ENCODE measurements around the gene ELFN2.

The ELFN2 gene

DNA sequence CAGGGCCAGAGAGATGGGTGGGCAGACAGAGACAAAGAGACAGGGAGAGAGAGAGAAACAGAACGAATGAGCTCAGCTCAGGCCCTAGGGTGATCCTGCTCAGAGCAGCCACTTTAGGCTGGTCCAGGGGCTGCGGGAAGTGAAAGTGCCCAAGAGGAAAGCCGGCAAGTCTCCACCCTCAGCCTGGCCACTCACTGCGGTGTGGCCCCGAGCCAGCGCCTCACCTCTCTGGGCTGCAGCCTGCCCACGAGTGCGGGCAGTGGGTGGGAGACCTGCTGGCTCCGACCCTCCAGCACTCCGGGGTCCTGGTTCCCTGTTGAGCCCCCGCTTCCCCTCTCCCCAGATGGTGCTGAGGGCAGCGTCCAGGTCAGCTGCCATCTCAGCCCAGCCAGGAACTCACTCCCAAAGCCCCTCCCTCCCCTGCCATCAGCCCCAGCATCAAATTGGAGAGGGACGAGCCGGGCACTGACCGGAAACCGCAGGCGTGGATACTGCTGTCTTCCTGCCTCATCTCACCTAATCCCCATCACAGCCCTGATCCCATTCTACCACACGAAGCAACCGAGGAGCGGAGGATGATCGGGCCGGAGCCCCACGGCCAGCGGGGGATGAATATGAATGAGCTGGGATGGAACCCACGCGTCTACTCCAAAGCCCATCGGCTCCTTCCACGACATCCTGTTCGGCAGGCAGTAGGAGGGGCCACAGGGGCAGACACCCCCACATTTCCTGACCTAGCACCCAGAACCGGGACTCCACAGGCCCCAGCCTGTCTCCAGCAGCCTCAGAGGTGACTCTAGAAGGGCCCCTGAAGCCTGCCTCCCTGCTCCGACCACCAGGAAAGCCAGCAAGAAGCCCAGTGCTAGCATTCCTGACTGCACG, 16.9 kb downstream of the ELFN2 start:
- TF ChIP-seq, protein P1, sequence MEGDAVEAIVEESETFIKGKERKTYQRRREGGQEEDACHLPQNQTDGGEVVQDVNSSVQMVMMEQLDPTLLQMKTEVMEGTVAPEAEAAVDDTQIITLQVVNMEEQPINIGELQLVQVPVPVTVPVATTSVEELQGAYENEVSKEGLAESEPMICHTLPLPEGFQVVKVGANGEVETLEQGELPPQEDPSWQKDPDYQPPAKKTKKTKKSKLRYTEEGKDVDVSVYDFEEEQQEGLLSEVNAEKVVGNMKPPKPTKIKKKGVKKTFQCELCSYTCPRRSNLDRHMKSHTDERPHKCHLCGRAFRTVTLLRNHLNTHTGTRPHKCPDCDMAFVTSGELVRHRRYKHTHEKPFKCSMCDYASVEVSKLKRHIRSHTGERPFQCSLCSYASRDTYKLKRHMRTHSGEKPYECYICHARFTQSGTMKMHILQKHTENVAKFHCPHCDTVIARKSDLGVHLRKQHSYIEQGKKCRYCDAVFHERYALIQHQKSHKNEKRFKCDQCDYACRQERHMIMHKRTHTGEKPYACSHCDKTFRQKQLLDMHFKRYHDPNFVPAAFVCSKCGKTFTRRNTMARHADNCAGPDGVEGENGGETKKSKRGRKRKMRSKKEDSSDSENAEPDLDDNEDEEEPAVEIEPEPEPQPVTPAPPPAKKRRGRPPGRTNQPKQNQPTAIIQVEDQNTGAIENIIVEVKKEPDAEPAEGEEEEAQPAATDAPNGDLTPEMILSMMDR (conservative IDR thresholded peaks at IDR 0.05; ENCODE audit: low read depth, low read length) = no peak
- no peak overlapping the region for H3K4me3 ChIP-seq (ENCODE audit: low read length)
- DNase-seq (ENCODE audit: low read depth) = no peak

DNA sequence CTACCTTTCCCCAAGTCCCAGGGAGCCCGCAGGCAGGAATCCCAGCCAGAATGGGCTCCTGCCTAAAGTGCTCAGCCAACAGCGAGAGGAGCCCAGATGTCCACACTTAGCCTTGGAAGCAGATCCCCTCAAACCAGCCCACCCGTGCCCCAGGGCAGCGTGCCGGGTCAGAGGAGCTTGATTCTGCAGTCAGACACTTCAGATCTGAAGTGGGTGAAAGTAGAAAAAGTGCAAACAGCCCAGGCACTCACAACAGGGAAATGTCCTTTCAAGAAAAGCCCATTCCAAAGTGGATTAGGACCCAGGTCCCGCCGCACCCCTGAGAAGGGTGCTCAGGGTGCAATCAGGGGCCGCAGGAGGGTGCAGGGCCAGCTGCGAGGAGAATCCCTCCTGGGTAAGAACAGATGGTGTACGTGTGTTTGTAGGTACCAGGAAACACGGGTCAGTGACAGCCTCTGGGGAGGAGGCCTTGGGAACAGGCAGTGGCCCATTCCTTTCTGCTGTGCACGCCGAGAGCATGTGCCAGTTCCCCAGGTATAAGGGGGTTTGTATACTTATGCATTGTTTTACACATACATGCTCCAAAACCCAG, 17.7 kb downstream of the ELFN2 start:
- no peak for DNase-seq (ENCODE audit: low read depth)
- no peak overlapping the region for H3K4me3 ChIP-seq (ENCODE audit: low read length)
- TF ChIP-seq, protein P1 (conservative IDR thresholded peaks at IDR 0.05; ENCODE audit: low read depth, low read length) = no peak

DNA sequence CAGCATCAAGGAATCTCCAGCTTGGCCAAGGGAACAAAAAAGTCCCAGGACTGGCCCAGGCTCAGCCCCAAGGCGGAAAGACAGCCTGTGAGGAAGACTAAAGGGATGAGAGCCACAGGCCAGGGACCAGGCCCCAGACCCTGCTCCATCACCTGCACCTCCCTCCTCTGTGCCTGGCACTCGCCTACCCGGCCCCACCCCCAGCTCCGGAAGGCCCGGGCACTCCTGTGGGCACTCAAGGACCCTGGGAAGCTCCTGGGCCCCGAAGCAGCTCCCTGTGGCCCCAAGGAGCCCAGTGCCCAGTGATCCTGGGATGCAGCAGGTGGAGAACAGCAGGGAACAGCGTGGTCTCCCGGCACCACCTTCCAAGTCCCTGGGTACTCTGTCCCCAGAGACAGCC, 18.2 kb downstream of the ELFN2 start:
- no peak for DNase-seq (ENCODE audit: low read depth)
- H3K4me3 ChIP-seq (ENCODE audit: low read length) = no peak overlapping the region
- TF ChIP-seq, protein P1 (conservative IDR thresholded peaks at IDR 0.05; ENCODE audit: low read depth, low read length) = no peak

DNA sequence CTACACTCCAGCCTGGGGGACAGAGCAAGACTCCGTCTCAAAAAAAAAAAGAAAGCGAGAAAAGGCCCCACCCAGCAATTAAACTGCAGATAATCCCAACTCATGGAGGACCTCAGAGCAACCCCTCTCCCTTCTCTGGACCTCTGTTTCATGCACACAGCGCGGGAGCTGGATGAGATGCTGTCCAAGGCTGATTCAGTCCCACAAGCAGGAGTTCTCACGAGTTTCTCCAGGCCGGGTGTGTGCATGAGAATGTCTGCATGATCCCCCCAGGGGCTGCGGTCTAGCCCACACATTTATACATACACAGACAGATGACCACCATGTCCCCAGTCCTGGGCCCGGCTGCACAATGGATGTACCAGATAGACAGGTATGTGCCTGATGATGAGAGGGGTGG, 19.4 kb downstream of the ELFN2 start:
- no peak overlapping the region for H3K4me3 ChIP-seq (ENCODE audit: low read length)
- DNase-seq (ENCODE audit: low read depth) = no peak
- TF ChIP-seq, protein P1 (conservative IDR thresholded peaks at IDR 0.05; ENCODE audit: low read depth, low read length) = no peak

DNA sequence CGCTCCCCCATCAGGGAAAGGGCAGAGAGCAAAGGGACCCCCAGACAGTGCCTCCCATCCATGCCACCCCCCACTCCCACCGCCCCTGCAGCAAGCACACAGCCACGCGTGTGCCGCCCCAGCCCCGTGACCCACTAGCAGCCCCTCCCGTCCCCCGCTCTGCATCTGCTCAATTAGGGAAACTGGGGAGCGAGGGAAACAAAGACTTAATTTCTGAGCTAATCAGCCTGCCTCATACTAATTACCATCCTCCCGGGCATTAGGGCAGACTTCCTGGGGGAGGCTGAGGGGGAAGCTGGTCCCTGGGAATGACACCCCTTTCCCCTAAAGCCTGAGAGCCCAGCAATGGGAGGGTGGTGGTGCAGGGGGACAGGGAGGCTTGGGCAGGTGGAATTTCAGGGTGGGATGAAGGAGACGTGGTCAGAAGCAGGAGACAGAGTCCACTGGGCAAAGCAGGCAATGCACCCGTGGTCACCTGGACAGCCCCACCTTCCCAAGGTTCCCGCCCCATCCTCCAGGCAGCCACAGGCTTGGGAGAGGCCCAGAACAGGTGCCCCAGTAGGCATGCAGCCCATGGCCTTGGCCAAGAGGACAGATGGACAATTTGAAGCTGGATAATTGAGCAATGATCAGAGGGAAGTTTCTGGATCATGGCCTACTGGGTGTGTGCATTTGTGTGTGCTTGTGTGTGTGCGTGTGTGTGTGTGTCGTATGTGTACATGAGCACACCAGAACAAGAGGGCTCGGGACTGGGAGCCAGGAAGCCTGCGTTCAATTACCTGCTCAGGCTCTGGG, 20.6 kb downstream of the ELFN2 start:
- no peak overlapping the region for H3K4me3 ChIP-seq (ENCODE audit: low read length)
- TF ChIP-seq, protein P1 (conservative IDR thresholded peaks at IDR 0.05; ENCODE audit: low read depth, low read length) = no peak
- no peak for DNase-seq (ENCODE audit: low read depth)

DNA sequence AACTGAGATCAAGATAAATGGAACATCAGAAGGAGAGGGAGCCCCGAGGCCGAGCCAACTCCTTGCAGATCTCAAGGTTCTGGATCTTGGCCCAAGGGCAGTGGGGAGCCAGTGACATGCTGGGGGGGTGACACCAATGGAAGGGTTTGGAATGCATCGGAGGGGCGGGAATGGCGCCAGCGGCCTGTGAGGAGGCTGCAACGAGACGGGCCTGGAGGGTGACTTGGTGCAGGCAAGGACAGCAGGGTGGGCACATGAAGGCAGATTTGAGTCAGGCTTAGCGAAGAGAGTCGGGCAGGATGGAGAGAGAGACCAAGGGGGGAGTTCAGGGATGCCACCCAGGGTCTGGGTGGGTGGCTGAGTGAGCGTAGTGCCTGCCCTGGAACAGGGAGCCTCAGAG, 23.2 kb downstream of the ELFN2 start:
- TF ChIP-seq, protein P1 (conservative IDR thresholded peaks at IDR 0.05; ENCODE audit: low read depth, low read length) = no peak
- no peak for DNase-seq (ENCODE audit: low read depth)
- H3K4me3 ChIP-seq (ENCODE audit: low read length) = no peak overlapping the region

Measured in retinal pigment epithelial cell (primary cell).